SU-DHL-6 (cell line): ENCODE results near the gene RBBP5.

ENCODE experiments used
- H2AFZ ChIP-seq: fragments of 200-600 bp; sonication (generic); 2 replicates; pipeline ENCODE4 v1.6.1; 2014; ENCODE audit warnings: low read depth, mild to moderate bottlenecking, moderate library complexity, mixed read lengths, antibody characterized with exemption, low read length; ENCODE audit not compliant: severe bottlenecking
- H3F3A ChIP-seq: fragments of 200-600 bp; shearing (Covaris generic); 2 replicates; pipeline ENCODE4 v1.6.0; 2016; ENCODE audit warnings: antibody characterized with exemption, mild to moderate bottlenecking; ENCODE audit not compliant: insufficient read depth
- H3K27ac ChIP-seq: fragments of 200-600 bp; sonication (generic); 2 replicates; pipeline ENCODE4 v1.5.1; 2016; ENCODE audit warnings: low read depth, mild to moderate bottlenecking, low read length, moderate library complexity, mixed read lengths
- H3K27me3 ChIP-seq: fragments of 200-600 bp; sonication (generic), shearing (Covaris generic); 2 replicates; pipeline ENCODE4 v1.6.0; 2014; ENCODE audit warnings: mild to moderate bottlenecking, low read length
- H3K36me3 ChIP-seq: fragments of 200-600 bp; sonication (generic); 2 replicates; pipeline ENCODE4 v1.6.1; 2014; ENCODE audit warnings: mild to moderate bottlenecking, low read length, mixed read lengths
- H3K4me2 ChIP-seq: fragments of 300-600, 200-600 bp; shearing (Covaris generic), sonication (generic); 2 replicates; pipeline ENCODE4 v1.6.0; 2014; ENCODE audit warnings: low read length, low read depth, mild to moderate bottlenecking; ENCODE audit not compliant: poor library complexity, severe bottlenecking
- H3K4me3 ChIP-seq: fragments of 200-600 bp; sonication (generic); 2 replicates; pipeline ENCODE4 v1.5.1; 2014; ENCODE audit warnings: antibody characterized with exemption, low read length, mild to moderate bottlenecking, mixed read lengths; ENCODE audit not compliant: insufficient read depth, poor library complexity, severe bottlenecking
- H3K79me2 ChIP-seq: fragments of 200-600 bp; sonication (generic); 2 replicates; pipeline ENCODE4 v1.6.1; 2014; ENCODE audit warnings: mild to moderate bottlenecking, low read length, moderate library complexity; ENCODE audit not compliant: insufficient read depth
- H3K9ac ChIP-seq: fragments of 200-600 bp; sonication (generic); 2 replicates; pipeline ENCODE4 v1.7.0; 2014; ENCODE audit warnings: mild to moderate bottlenecking, low read length
- H3K9me2 ChIP-seq: fragments of 200-600 bp; sonication (generic); replicated peaks from 2 replicates; pipeline ENCODE4 v1.6.1; 2014; ENCODE audit warnings: low read length; ENCODE audit not compliant: insufficient read depth
- H3K9me3 ChIP-seq: fragments of 200-600 bp; sonication (generic); 2 replicates; pipeline ENCODE4 v1.6.1; 2014; ENCODE audit warnings: low read length, mixed read lengths; ENCODE audit not compliant: insufficient read depth
- H4K20me1 ChIP-seq: fragments of 200-600 bp; sonication (generic); 2 replicates; pipeline ENCODE4 v1.6.1; 2014; ENCODE audit warnings: low read depth, mild to moderate bottlenecking, antibody characterized with exemption, low read length, moderate library complexity, mixed read lengths
- EZH2phosphoT487 ChIP-seq: fragments of 200-600 bp; sonication (generic), shearing (Covaris generic); conservative IDR thresholded peaks from 2 replicates; pipeline ENCODE4 v1.6.1; 2018; ENCODE audit warnings: mild to moderate bottlenecking, antibody characterized with exemption, low read length, moderate library complexity, mixed read lengths
- TF ChIP-seq, protein P1 (sequence below): fragments of 200-600 bp; sonication (generic); IDR thresholded peaks from one replicate; pipeline ENCODE4 v1.5.1; 2017; ENCODE audit warnings: antibody characterized with exemption, mild to moderate bottlenecking, low read length, moderate library complexity; ENCODE audit not compliant: insufficient read depth, poor library complexity, severe bottlenecking

The RBBP5 gene

GRCh38 chr1:205107327-205107726 is 14.5 kb downstream of the RBBP5 start:
- H3K4me2 ChIP-seq: no peak overlapping the region
- H3K79me2 ChIP-seq: no peaks in the 10 kb centered on the region
- TF ChIP-seq, protein P1, sequence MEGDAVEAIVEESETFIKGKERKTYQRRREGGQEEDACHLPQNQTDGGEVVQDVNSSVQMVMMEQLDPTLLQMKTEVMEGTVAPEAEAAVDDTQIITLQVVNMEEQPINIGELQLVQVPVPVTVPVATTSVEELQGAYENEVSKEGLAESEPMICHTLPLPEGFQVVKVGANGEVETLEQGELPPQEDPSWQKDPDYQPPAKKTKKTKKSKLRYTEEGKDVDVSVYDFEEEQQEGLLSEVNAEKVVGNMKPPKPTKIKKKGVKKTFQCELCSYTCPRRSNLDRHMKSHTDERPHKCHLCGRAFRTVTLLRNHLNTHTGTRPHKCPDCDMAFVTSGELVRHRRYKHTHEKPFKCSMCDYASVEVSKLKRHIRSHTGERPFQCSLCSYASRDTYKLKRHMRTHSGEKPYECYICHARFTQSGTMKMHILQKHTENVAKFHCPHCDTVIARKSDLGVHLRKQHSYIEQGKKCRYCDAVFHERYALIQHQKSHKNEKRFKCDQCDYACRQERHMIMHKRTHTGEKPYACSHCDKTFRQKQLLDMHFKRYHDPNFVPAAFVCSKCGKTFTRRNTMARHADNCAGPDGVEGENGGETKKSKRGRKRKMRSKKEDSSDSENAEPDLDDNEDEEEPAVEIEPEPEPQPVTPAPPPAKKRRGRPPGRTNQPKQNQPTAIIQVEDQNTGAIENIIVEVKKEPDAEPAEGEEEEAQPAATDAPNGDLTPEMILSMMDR: no peak
- no peak for TF ChIP-seq EZH2phosphoT487
- H3K9me3 ChIP-seq: no peaks in the 10 kb centered on the region
- no peaks in the 10 kb centered on the region for H3F3A ChIP-seq
- no peak overlapping the region for H3K9ac ChIP-seq
- no peak overlapping the region for H3K4me3 ChIP-seq
- H4K20me1 ChIP-seq: no peaks in the 10 kb centered on the region
- no peaks in the 10 kb centered on the region for H3K9me2 ChIP-seq
- peaks cover 4% of the 10 kb centered on the region; the same call in 1 of the 2 replicates for H3K36me3 ChIP-seq
- H3K27ac ChIP-seq: no peak overlapping the region
- H2AFZ ChIP-seq: no peak overlapping the region
- H3K27me3 ChIP-seq: no peaks in the 10 kb centered on the region

- Histone ChIP-seq H3K9ac (no peak overlapping the region), H3K79me2 (no peaks in the 10 kb centered on the region), H3K27me3 (no peaks in the 10 kb centered on the region), H3K4me2 (no peak overlapping the region), H3K36me3 (peaks cover 28% of the 10 kb centered on the region), H3F3A (no peaks in the 10 kb centered on the region), H3K9me3 (no peaks in the 10 kb centered on the region), H3K9me2 (no peaks in the 10 kb centered on the region), H2AFZ (no peak overlapping the region), H3K4me3 (no peak overlapping the region), H4K20me1 (no peaks in the 10 kb centered on the region), H3K27ac (no peak overlapping the region)
- no peak for TF ChIP-seq EZH2phosphoT487
- TF ChIP-seq, protein P1: no peak
Observed at GRCh38 chr1:205102404-205102803, 19.4 kb downstream of the RBBP5 start.

DNA sequence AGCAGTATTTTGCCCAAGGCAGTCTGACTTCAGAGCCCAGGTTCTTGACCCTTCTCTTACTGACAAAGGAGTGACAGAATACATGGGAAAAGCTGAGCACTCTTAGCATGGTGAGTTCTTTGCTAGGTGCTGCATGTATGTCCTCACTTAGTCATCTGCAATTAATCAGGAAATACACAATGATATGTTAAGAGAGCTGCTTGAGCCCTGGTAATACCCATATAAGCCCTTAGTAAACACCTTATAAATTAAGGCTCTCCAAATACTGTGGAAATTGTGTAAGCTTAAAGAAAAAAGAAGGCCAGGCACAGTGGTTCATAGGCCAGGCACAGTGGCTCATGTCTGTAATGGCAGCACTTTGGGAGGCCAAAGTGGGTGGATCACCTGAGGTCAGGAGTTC is 23.5 kb downstream of the RBBP5 start:
- H3K9me3 ChIP-seq: no peaks in the 10 kb centered on the region
- TF ChIP-seq, protein P1: no peak
- no peak for TF ChIP-seq EZH2phosphoT487
- no peaks in the 10 kb centered on the region for H3K27me3 ChIP-seq

DNA sequence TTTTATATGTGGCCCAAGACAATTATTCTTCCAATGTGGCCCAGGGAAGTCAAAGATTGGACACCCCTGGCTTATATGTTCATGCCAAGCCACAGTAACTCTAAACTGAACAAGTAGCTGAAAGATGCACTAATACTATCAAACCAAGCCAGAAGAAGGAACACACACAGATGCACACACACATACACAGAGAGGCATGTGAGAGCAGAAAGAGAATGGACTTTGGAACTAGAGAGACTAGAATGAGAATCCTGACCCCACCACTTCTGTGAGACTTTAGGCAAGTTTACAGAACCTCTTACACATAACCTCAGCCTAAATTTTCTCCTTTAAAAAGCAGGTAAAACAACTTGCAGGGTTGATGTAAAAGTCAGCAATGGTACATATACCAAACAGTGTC is 26.4 kb downstream of the RBBP5 start:
- H3K9ac ChIP-seq: no peak overlapping the region
- H3K4me2 ChIP-seq: no peak overlapping the region
- H3K9me3 ChIP-seq: no peaks in the 10 kb centered on the region
- H4K20me1 ChIP-seq: no peaks in the 10 kb centered on the region
- H2AFZ ChIP-seq: no peak overlapping the region
- H3K79me2 ChIP-seq: no peaks in the 10 kb centered on the region
- no peaks in the 10 kb centered on the region for H3F3A ChIP-seq
- TF ChIP-seq EZH2phosphoT487: no peak
- TF ChIP-seq, protein P1: no peak
- H3K27me3 ChIP-seq: no peaks in the 10 kb centered on the region
- no peak overlapping the region for H3K27ac ChIP-seq
- no peak overlapping the region for H3K4me3 ChIP-seq
- H3K36me3 ChIP-seq: peaks cover 33% of the 10 kb centered on the region
- no peaks in the 10 kb centered on the region for H3K9me2 ChIP-seq

More for the DNA sequence above, 23.5 kb downstream of the RBBP5 start:
- no peaks in the 10 kb centered on the region for H3F3A ChIP-seq
- H3K9me2 ChIP-seq: no peaks in the 10 kb centered on the region
- no peaks in the 10 kb centered on the region for H4K20me1 ChIP-seq
- no peak overlapping the region for H3K27ac ChIP-seq
- no peak overlapping the region for H3K4me3 ChIP-seq
- H3K79me2 ChIP-seq: no peaks in the 10 kb centered on the region
- H3K36me3 ChIP-seq: peaks cover 42% of the 10 kb centered on the region
- no peak overlapping the region for H3K9ac ChIP-seq
- H2AFZ ChIP-seq: no peak overlapping the region
- no peak overlapping the region for H3K4me2 ChIP-seq
